LNCaP clone FGC (cell line): ENCODE results near the gene NMRK1.

ENCODE experiments used
- DNase-seq: peaks from one replicate; pipeline ENCODE4 v3.0.0-alpha.2; 2011; ENCODE audit warnings: low read depth
- H3K4me3 ChIP-seq: 2 replicates; pipeline ENCODE4 v1.5.1; 2011; ENCODE audit warnings: mild to moderate bottlenecking, low read depth, low read length, control low read depth
- CTCF ChIP-seq: IDR thresholded peaks from 2 replicates; pipeline ENCODE4 v1.5.1; 2012; ENCODE audit warnings: mild to moderate bottlenecking; ENCODE audit not compliant: control insufficient read depth, insufficient read depth; ENCODE audit errors: extremely low read depth

The NMRK1 gene

GRCh38 chr9:75063556-75064305 is 24.2 kb downstream of the NMRK1 start:
- DNase-seq: no peak
- no peak overlapping the region for H3K4me3 ChIP-seq
- TF ChIP-seq CTCF: no peak

- DNase-seq: no peak
- H3K4me3 ChIP-seq: no peak overlapping the region
- TF ChIP-seq CTCF: no peak
Observed at GRCh38 chr9:75061169-75061568, 26.8 kb downstream of the NMRK1 start.

GRCh38 chr9:75054368-75055001 is 33.5 kb downstream of the NMRK1 start:
- DNase-seq: no peak
- no peak overlapping the region for H3K4me3 ChIP-seq
- no peak for TF ChIP-seq CTCF

- H3K4me3 ChIP-seq: no peak overlapping the region
- no peak for TF ChIP-seq CTCF
- no peak for DNase-seq
Observed at GRCh38 chr9:75053869-75054268, 34.1 kb downstream of the NMRK1 start.

- no peak for TF ChIP-seq CTCF
- no peak for DNase-seq
- H3K4me3 ChIP-seq: no peak overlapping the region
Observed at GRCh38 chr9:75051285-75051684, 36.7 kb downstream of the NMRK1 start.

- TF ChIP-seq CTCF: no peak
- H3K4me3 ChIP-seq: no peak overlapping the region
- DNase-seq: no peak
Observed at GRCh38 chr9:75047506-75047905, 40.4 kb downstream of the NMRK1 start.
